GM23338 (cell line): ENCODE results near the gene HOXA1. TPM values are rescaled to one million over a fixed set of nuclear protein-coding genes. Genes with fewer than 3 reads are reported as not detected.
A peak's percentile ranks its signal among the peaks of the same experiment; 100 is the strongest.

Experiments used
- ATAC-seq: fragments of 200-7000 bp; cut with Tn5 transposase; 3 replicates; pipeline ENCODE4 v1.9.1; 2020
- DNase-seq: peaks from one replicate; pipeline ENCODE4 v3.0.0-alpha.2; 2015; ENCODE audit warnings: low spot score
- H2AFZ ChIP-seq: fragments of 200-600 bp; sonication (generic); 2 replicates; pipeline ENCODE4 v1.8.0; 2016; ENCODE audit warnings: antibody characterized with exemption, mild to moderate bottlenecking, moderate library complexity
- H3F3A ChIP-seq: fragments of 200-600 bp; sonication (generic); replicated peaks from 2 replicates; pipeline ENCODE4 v1.8.0; 2017; ENCODE audit warnings: antibody characterized with exemption, mixed run types, low read depth
- H3K27ac ChIP-seq: fragments of 200-600 bp; sonication (generic); 2 replicates; pipeline ENCODE4 v1.6.1; 2016; ENCODE audit warnings: low read depth
- H3K27me3 ChIP-seq: fragments of 200-600 bp; sonication (generic); 2 replicates; pipeline ENCODE4 v1.8.0; 2016; ENCODE audit warnings: mild to moderate bottlenecking, mixed run types, moderate library complexity; ENCODE audit not compliant: insufficient read depth
- H3K36me3 ChIP-seq: fragments of 200-600 bp; sonication (generic); 2 replicates; pipeline ENCODE4 v1.8.0; 2016; ENCODE audit warnings: mild to moderate bottlenecking; ENCODE audit not compliant: insufficient read depth
- H3K4me1 ChIP-seq: fragments of 200-600 bp; sonication (generic); 2 replicates; pipeline ENCODE4 v1.8.0; 2016; ENCODE audit warnings: mild to moderate bottlenecking, moderate library complexity; ENCODE audit not compliant: insufficient read depth
- H3K4me2 ChIP-seq: fragments of 200-600 bp; sonication (generic); 2 replicates; pipeline ENCODE4 v1.7.1; 2017; ENCODE audit warnings: mixed run types
- H3K4me3 ChIP-seq: fragments of 200-600 bp; sonication (generic); 2 replicates; pipeline ENCODE4 v1.6.1; 2016; ENCODE audit warnings: mixed run types
- H3K79me2 ChIP-seq: fragments of 200-600 bp; sonication (generic); replicated peaks from 2 replicates; pipeline ENCODE4 v1.8.0; 2017; ENCODE audit warnings: mild to moderate bottlenecking; ENCODE audit not compliant: insufficient read depth
- H3K9me2 ChIP-seq: fragments of 200-600 bp; sonication (generic); 2 replicates; pipeline ENCODE4 v1.8.0; 2017; ENCODE audit not compliant: insufficient read depth
- H4K20me1 ChIP-seq: fragments of 200-600 bp; sonication (generic); replicated peaks from 2 replicates; pipeline ENCODE4 v1.8.0; 2017; ENCODE audit warnings: mild to moderate bottlenecking; ENCODE audit not compliant: insufficient read depth
- H3K27ac Mint-ChIP-seq: 2 replicates; pipeline ENCODE4 v1.8.0; 2020; ENCODE audit warnings: inconsistent platforms, mild to moderate bottlenecking, moderate library complexity, mixed read lengths
- H3K27me3 Mint-ChIP-seq: 3 replicates; pipeline ENCODE4 v1.8.0; 2022; ENCODE audit warnings: low read depth, mild to moderate bottlenecking, moderate library complexity, mixed read lengths, inconsistent platforms; ENCODE audit not compliant: insufficient read depth, poor library complexity
- H3K36me3 Mint-ChIP-seq: 3 replicates; pipeline ENCODE4 v1.8.0; 2021; ENCODE audit warnings: low read depth, mild to moderate bottlenecking, inconsistent platforms, moderate library complexity, mixed read lengths
- H3K4me1 Mint-ChIP-seq: 3 replicates; pipeline ENCODE4 v1.8.0; 2020; ENCODE audit warnings: mild to moderate bottlenecking, inconsistent platforms, mixed read lengths
- H3K4me3 Mint-ChIP-seq: 3 replicates; pipeline ENCODE4 v1.8.0; 2021; ENCODE audit warnings: moderate library complexity, mild to moderate bottlenecking, inconsistent platforms, mixed read lengths
- H3K9me3 Mint-ChIP-seq: 3 replicates; pipeline ENCODE4 v1.8.0; 2020; ENCODE audit warnings: moderate library complexity, mild to moderate bottlenecking, inconsistent platforms, mixed read lengths
- EZH2 ChIP-seq: fragments of 200-600 bp; sonication (generic); IDR thresholded peaks from one replicate; pipeline ENCODE4 v1.8.0; 2017; ENCODE audit warnings: antibody characterized with exemption, mild to moderate bottlenecking, low read depth; ENCODE audit not compliant: unreplicated experiment
- ZNF114 ChIP-seq: fragments of 250-450 bp; sonication (Bioruptor Pico); IDR thresholded peaks from 2 replicates; pipeline ENCODE4 v1.5.0; 2020; ENCODE audit warnings: mild to moderate bottlenecking, moderate library complexity
- ZNF331 ChIP-seq: fragments of 250-450 bp; sonication (Bioruptor Pico); IDR thresholded peaks from 2 replicates; pipeline ENCODE4 v1.5.0; 2020; ENCODE audit warnings: low read depth, mild to moderate bottlenecking, moderate library complexity
- polyA plus RNA-seq: library from polyadenylated mRNA; unstranded; fragments of >200 nt; fragmentation: Nextera tagmentation; extraction: Ambion mirVana; gene quantifications from 2 replicates; pipeline ENCODE4 v1.2.1, GENCODE V29; 2016
- total RNA-seq: library from RNA; depleted of rRNA; stranded (reverse); fragments of >200 nt; shearing (Covaris generic); gene quantifications from 2 replicates; pipeline ENCODE4 v1.2.3, GENCODE V29; 2014
- TF ChIP-seq, protein P1 (sequence below): IDR thresholded peaks from one replicate; pipeline ENCODE4 v1.6.1; 2018; ENCODE audit warnings: antibody characterized with exemption; ENCODE audit not compliant: unreplicated experiment
- TF ChIP-seq, protein P2 (sequence below): IDR thresholded peaks from 2 replicates; pipeline ENCODE4 v1.6.1; 2016; ENCODE audit warnings: antibody characterized with exemption
- TF ChIP-seq, protein P3 (sequence below), 2 experiments: fragments of 200-600 bp in 1 of 2; sonication (generic) in 1 of 2; conservative IDR thresholded peaks; 2 replicates each; pipeline versions ENCODE4 v1.5.1 to v1.6.1; 2016 to 2017; ENCODE audit warnings: antibody characterized with exemption in 2 of 2, low read depth in 2 of 2, mild to moderate bottlenecking in 2 of 2, moderate library complexity in 1 of 2

HOXA1 gene
- total and polyA plus RNA-seq, 2 experiments from 2014 or later, result not detected

DNA sequence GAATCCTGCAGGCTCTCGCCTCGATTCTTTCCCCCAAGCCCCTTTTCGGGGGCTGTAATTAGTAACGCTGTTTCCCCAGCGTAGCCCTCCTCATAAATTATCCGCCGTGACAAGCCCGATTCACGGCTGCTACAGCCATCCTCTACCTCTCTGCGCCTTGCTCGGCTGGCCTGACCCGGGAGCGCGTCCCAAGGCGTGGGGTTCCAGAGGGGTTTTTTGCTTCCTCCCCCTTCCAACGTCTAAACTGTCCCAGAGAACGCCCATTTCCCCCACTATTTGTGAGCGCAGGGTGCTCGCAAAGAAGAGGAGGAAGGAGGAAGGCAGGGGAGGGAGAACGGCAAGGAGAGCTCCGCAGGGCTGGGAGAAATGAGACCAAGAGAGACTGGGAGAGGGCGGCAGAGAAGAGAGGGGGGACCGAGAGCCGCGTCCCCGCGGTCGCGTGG lies 46.8 kb upstream of the HOXA1 start:
- Histone ChIP-seq H3F3A (peaks cover 41% of the 10 kb centered on the region), H3K4me1 (peaks cover 36% of the 10 kb centered on the region), H3K4me3 (peak overlapping the region; percentile 60), H3K9me2 (no peaks in the 10 kb centered on the region), H3K27ac (no peak overlapping the region), H3K27me3 (peaks cover 100% of the 10 kb centered on the region), H3K36me3 (no peaks in the 10 kb centered on the region), H4K20me1 (peaks cover 48% of the 10 kb centered on the region), H3K79me2 (no peaks in the 10 kb centered on the region), H2AFZ (peak overlapping the region; percentile 67; the same call in 1 of the 2 replicates), H3K4me2 (peak overlapping the region; percentile 93)
- Mint-ChIP-seq H3K9me3 (peaks cover 22% of the 10 kb centered on the region; the same call in 2 of the 3 replicates), H3K4me3 (peak overlapping the region; percentile 63), H3K36me3 (no peaks in the 10 kb centered on the region; the same call in 2 of the 3 replicates), H3K27ac (no peak overlapping the region), H3K4me1 (peaks cover 21% of the 10 kb centered on the region), H3K27me3 (peaks cover 100% of the 10 kb centered on the region)
- TF ChIP-seq EZH2, result peak; percentile 98
- TF ChIP-seq, protein P1, sequence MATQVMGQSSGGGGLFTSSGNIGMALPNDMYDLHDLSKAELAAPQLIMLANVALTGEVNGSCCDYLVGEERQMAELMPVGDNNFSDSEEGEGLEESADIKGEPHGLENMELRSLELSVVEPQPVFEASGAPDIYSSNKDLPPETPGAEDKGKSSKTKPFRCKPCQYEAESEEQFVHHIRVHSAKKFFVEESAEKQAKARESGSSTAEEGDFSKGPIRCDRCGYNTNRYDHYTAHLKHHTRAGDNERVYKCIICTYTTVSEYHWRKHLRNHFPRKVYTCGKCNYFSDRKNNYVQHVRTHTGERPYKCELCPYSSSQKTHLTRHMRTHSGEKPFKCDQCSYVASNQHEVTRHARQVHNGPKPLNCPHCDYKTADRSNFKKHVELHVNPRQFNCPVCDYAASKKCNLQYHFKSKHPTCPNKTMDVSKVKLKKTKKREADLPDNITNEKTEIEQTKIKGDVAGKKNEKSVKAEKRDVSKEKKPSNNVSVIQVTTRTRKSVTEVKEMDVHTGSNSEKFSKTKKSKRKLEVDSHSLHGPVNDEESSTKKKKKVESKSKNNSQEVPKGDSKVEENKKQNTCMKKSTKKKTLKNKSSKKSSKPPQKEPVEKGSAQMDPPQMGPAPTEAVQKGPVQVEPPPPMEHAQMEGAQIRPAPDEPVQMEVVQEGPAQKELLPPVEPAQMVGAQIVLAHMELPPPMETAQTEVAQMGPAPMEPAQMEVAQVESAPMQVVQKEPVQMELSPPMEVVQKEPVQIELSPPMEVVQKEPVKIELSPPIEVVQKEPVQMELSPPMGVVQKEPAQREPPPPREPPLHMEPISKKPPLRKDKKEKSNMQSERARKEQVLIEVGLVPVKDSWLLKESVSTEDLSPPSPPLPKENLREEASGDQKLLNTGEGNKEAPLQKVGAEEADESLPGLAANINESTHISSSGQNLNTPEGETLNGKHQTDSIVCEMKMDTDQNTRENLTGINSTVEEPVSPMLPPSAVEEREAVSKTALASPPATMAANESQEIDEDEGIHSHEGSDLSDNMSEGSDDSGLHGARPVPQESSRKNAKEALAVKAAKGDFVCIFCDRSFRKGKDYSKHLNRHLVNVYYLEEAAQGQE, result no peak
- ATAC-seq, result no peak; the same call in 2 of the 3 replicates
- no peak for DNase-seq

- H3K9me3 Mint-ChIP-seq, result peaks cover 19% of the 10 kb centered on the region; the same call in 2 of the 3 replicates
- Histone ChIP-seq H3K4me2 (peak overlapping the region; percentile 93), H3K27me3 (peaks cover 100% of the 10 kb centered on the region), H3K4me1 (peaks cover 31% of the 10 kb centered on the region), H3F3A (peaks cover 44% of the 10 kb centered on the region), H4K20me1 (peaks cover 47% of the 10 kb centered on the region), H3K27ac (no peak overlapping the region), H3K9me2 (no peaks in the 10 kb centered on the region), H2AFZ (no peak overlapping the region), H3K79me2 (no peaks in the 10 kb centered on the region), H3K4me3 (peak overlapping the region; percentile 60), H3K36me3 (no peaks in the 10 kb centered on the region)
- peaks cover 21% of the 10 kb centered on the region for H3K4me1 Mint-ChIP-seq
- peaks cover 100% of the 10 kb centered on the region for H3K27me3 Mint-ChIP-seq
- peak overlapping the region; percentile 63 for H3K4me3 Mint-ChIP-seq
- DNase-seq (peak; percentile 75), ATAC-seq (peak; percentile 9)
- H3K27ac Mint-ChIP-seq, result no peak overlapping the region
- H3K36me3 Mint-ChIP-seq, result no peaks in the 10 kb centered on the region; the same call in 2 of the 3 replicates
- TF ChIP-seq ZNF114 (no peak), EZH2 (peak; percentile 85), ZNF331 (CRISPR knock-in tag) (no peak)
- TF ChIP-seq, protein P2, sequence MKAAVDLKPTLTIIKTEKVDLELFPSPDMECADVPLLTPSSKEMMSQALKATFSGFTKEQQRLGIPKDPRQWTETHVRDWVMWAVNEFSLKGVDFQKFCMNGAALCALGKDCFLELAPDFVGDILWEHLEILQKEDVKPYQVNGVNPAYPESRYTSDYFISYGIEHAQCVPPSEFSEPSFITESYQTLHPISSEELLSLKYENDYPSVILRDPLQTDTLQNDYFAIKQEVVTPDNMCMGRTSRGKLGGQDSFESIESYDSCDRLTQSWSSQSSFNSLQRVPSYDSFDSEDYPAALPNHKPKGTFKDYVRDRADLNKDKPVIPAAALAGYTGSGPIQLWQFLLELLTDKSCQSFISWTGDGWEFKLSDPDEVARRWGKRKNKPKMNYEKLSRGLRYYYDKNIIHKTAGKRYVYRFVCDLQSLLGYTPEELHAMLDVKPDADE, result no peak
- TF ChIP-seq, protein P3, sequence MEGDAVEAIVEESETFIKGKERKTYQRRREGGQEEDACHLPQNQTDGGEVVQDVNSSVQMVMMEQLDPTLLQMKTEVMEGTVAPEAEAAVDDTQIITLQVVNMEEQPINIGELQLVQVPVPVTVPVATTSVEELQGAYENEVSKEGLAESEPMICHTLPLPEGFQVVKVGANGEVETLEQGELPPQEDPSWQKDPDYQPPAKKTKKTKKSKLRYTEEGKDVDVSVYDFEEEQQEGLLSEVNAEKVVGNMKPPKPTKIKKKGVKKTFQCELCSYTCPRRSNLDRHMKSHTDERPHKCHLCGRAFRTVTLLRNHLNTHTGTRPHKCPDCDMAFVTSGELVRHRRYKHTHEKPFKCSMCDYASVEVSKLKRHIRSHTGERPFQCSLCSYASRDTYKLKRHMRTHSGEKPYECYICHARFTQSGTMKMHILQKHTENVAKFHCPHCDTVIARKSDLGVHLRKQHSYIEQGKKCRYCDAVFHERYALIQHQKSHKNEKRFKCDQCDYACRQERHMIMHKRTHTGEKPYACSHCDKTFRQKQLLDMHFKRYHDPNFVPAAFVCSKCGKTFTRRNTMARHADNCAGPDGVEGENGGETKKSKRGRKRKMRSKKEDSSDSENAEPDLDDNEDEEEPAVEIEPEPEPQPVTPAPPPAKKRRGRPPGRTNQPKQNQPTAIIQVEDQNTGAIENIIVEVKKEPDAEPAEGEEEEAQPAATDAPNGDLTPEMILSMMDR (conservative IDR thresholded peaks at IDR 0.05; ENCODE audit: low read depth in 2 of 2), result 0 out of 4 replicates have a peak, but pooled peaks have one; percentile 5 to 13
- TF ChIP-seq, protein P1, result no peak
Measured at GRCh38 chr7:27141923-27142579, 46.3 kb upstream of the HOXA1 start.
